K562 (cell line): ENCODE results near the gene PLPP7. TPM values are rescaled to one million over a fixed set of nuclear protein-coding genes. Genes with fewer than 3 reads are reported as not detected.
A peak's percentile ranks its signal among the peaks of the same experiment; 100 is the strongest.

Source experiments
- BRCA1 ChIP-seq, 2 experiments: fragments of 450-650 bp in 1 of 2; sonication (generic) in 1 of 2; formaldehyde crosslinking in 1 of 2; IDR thresholded peaks; 2 replicates each; pipeline versions ENCODE4 v1.5.0 to v1.6.1; 2017 to 2020; ENCODE audit warnings: mild to moderate bottlenecking in 1 of 2, missing genetic modification reagents in 1 of 2
- BRD4 ChIP-seq: fragments of 200-600 bp; sonication (generic); IDR thresholded peaks from 2 replicates; pipeline ENCODE4 v1.6.1; 2017; ENCODE audit warnings: inconsistent platforms
- ETV5 ChIP-seq: sonication (generic); formaldehyde crosslinking; IDR thresholded peaks from 2 replicates; pipeline ENCODE4 v1.4.0; 2020; ENCODE audit warnings: low read depth, mild to moderate bottlenecking, missing genetic modification reagents
- FOXA1 ChIP-seq: fragments of 450-650 bp; IDR thresholded peaks from 2 replicates; pipeline ENCODE4 v1.6.1; 2016; ENCODE audit warnings: mild to moderate bottlenecking, borderline replicate concordance
- HMG20A ChIP-seq: fragments of 450-650 bp; formaldehyde crosslinking; conservative IDR thresholded peaks from 2 replicates; pipeline ENCODE4 v1.4.0; 2020; ENCODE audit warnings: mild to moderate bottlenecking, mixed read lengths
- MYC ChIP-seq, 2 experiments: fragments of 250-450 bp in 1 of 2; sonication (Bioruptor Pico) in 1 of 2; IDR thresholded peaks; 2 replicates each; pipeline versions ENCODE4 v1.5.1 to v1.6.1; 2012 to 2021; ENCODE audit warnings: low read depth in 2 of 2, borderline replicate concordance in 1 of 2, improper control_type of control experiment in 1 of 2, low read length in 1 of 2, mild to moderate bottlenecking in 1 of 2, moderate library complexity in 1 of 2
- SETDB1 ChIP-seq: IDR thresholded peaks from one replicate; pipeline ENCODE4 v1.6.1; 2012; ENCODE audit warnings: low read length, control low read depth, inconsistent platforms
- SMARCB1 ChIP-seq: IDR thresholded peaks from 2 replicates; pipeline ENCODE4 v1.6.1; 2011; ENCODE audit warnings: improper control_type of control experiment, low read depth; ENCODE audit not compliant: insufficient read length
- SNRNP70 ChIP-seq: fragments of 200-400 bp; formaldehyde crosslinking; optimal IDR thresholded peaks from 2 replicates; pipeline ENCODE3; 2017; ENCODE audit warnings: low read depth, low read length
- STAT5A ChIP-seq: IDR thresholded peaks from 2 replicates; pipeline ENCODE4 v1.6.1; 2012; ENCODE audit warnings: low read length, inconsistent platforms, borderline replicate concordance
- ZNF780A ChIP-seq: fragments of 250-450 bp; sonication (Bioruptor Pico); IDR thresholded peaks from 2 replicates; pipeline ENCODE4 v1.5.0; 2021; ENCODE audit warnings: mild to moderate bottlenecking
- ZZZ3 ChIP-seq: fragments of 450-650 bp; IDR thresholded peaks from 2 replicates; pipeline ENCODE4 v1.6.1; 2016; ENCODE audit warnings: antibody characterized with exemption, mild to moderate bottlenecking, moderate library complexity
- polyA plus RNA-seq, 8 experiments: library from polyadenylated mRNA; depleted of rRNA in 4 of 8; stranded (reverse) in 5 of 8; unstranded in 3 of 8; fragments of >200 nt; fragmentation: Nextera tagmentation in 2 of 8; fragmentation: Illumina TruSeq in 1 of 8; extraction: Ambion mirVana in 2 of 8; extraction: Trizol in 1 of 8; gene quantifications; 2 replicates each; pipeline versions ENCODE4 v1.2.1 to v1.2.3, GENCODE V29; 2011 to 2014; ENCODE audit warnings: inconsistent platforms in 1 of 8, missing spikeins in 1 of 8
- total RNA-seq, 7 experiments: library from RNA; depleted of rRNA in 6 of 7; stranded (reverse); fragments of >200 nt in 6 of 7; fragmentation: Illumina TruSeq in 2 of 7; extraction: Trizol in 2 of 7; gene quantifications; 2 replicates each; pipeline versions ENCODE4 v1.2.1 to v1.2.3, GENCODE V29; 2011 to 2021; ENCODE audit warnings: low replicate concordance in 1 of 7
- TF ChIP-seq, protein P1 (sequence below), 2 experiments: fragments of 250-450 bp in 1 of 2; fragments of 450-650 bp in 1 of 2; sonication (Bioruptor Pico) in 1 of 2; IDR thresholded peaks; 2 replicates each; pipeline versions ENCODE4 v1.6.1 to v1.8.0; 2016 to 2021; ENCODE audit warnings: mild to moderate bottlenecking in 2 of 2, moderate library complexity in 2 of 2, missing compliant biosample characterization in 1 of 2, missing genetic modification characterization in 1 of 2
- TF ChIP-seq, protein P2 (sequence below): sonication (generic); formaldehyde crosslinking; IDR thresholded peaks from 2 replicates; pipeline ENCODE4 v1.8.1; 2023; ENCODE audit warnings: mild to moderate bottlenecking, missing genetic modification reagents
- TF ChIP-seq, protein P3 (sequence below), 2 experiments: fragments of 450-650 bp in 1 of 2; IDR thresholded peaks; 2 replicates each; pipeline ENCODE4 v1.6.1; 2011 to 2017; ENCODE audit warnings: low read depth in 2 of 2, antibody characterized with exemption in 1 of 2, borderline replicate concordance in 1 of 2, low read length in 1 of 2, mild to moderate bottlenecking in 1 of 2, mixed read lengths in 1 of 2; ENCODE audit not compliant: control insufficient read depth in 1 of 2
- TF ChIP-seq, protein P4 (sequence below): sonication (generic); formaldehyde crosslinking; IDR thresholded peaks from 2 replicates; pipeline ENCODE4 v1.8.0; 2022; ENCODE audit warnings: mild to moderate bottlenecking, missing genetic modification reagents

PLPP7 gene
- total and polyA plus RNA-seq, 9 of the 15 experiments (the other 6 are each of a cell fraction or from before 2014, with no cell fraction given): 0.09 to 0.93 (median 0.18) TPM; not detected in 4

DNA sequence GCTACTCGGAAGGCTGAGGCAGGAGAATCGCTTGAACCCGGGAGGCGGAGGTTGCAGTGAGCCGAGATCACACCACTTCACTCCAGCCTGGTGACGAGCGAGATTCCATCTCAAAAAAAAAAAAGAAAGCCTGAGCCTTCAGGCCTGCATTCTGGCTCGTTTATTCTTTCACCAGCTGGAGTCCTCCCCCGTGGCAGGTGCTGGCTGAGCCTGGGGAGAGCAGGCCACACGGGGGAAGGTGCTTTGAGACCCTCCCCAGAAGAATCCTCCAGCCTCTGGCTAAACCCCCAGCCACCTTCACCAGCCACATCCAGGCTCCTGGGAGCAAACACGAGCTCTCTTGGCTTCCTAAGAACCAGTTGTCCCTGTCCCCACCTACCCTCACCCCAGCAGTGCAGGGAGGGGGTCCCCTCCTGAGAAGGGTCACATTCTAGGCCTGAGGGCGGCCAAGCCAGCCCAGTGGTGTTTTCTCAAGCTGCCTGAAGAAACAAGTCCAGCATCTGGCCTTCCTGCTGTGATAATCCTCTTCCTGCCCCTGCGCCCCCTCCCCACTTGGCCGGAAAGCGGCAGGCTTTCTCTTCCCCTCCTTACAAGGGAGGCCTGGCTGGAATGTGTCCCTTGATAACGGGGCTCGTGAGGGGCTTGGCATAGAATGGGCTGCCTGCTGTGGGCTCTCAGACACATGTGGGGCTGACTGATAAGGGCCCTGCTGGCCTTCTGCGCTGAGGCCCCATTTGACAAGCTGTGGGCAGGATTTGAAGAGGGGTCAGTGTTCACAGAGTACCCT is 41.5 kb downstream of the PLPP7 start (continued):
- TF ChIP-seq, protein P1, sequence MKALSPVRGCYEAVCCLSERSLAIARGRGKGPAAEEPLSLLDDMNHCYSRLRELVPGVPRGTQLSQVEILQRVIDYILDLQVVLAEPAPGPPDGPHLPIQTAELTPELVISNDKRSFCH (CRISPR knock-in tag; IDR thresholded peaks at IDR 0.05): no peak
- TF ChIP-seq, protein P1 (tag; IDR thresholded peaks at IDR 0.05): peak; percentile 91
- no peak; the same call in 1 of the 2 replicates for TF ChIP-seq ZZZ3
- TF ChIP-seq STAT5A: peak; percentile 92
- no peak for TF ChIP-seq FOXA1
- TF ChIP-seq, protein P2, sequence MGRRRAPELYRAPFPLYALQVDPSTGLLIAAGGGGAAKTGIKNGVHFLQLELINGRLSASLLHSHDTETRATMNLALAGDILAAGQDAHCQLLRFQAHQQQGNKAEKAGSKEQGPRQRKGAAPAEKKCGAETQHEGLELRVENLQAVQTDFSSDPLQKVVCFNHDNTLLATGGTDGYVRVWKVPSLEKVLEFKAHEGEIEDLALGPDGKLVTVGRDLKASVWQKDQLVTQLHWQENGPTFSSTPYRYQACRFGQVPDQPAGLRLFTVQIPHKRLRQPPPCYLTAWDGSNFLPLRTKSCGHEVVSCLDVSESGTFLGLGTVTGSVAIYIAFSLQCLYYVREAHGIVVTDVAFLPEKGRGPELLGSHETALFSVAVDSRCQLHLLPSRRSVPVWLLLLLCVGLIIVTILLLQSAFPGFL (CRISPR knock-in tag): no peak
- TF ChIP-seq BRCA1 (IDR thresholded peaks at IDR 0.05): no peak
- TF ChIP-seq BRCA1 (CRISPR knock-in tag; IDR thresholded peaks at IDR 0.05): no peak
- TF ChIP-seq BRD4: no peak
- no peak for TF ChIP-seq SNRNP70
- TF ChIP-seq, protein P3, sequence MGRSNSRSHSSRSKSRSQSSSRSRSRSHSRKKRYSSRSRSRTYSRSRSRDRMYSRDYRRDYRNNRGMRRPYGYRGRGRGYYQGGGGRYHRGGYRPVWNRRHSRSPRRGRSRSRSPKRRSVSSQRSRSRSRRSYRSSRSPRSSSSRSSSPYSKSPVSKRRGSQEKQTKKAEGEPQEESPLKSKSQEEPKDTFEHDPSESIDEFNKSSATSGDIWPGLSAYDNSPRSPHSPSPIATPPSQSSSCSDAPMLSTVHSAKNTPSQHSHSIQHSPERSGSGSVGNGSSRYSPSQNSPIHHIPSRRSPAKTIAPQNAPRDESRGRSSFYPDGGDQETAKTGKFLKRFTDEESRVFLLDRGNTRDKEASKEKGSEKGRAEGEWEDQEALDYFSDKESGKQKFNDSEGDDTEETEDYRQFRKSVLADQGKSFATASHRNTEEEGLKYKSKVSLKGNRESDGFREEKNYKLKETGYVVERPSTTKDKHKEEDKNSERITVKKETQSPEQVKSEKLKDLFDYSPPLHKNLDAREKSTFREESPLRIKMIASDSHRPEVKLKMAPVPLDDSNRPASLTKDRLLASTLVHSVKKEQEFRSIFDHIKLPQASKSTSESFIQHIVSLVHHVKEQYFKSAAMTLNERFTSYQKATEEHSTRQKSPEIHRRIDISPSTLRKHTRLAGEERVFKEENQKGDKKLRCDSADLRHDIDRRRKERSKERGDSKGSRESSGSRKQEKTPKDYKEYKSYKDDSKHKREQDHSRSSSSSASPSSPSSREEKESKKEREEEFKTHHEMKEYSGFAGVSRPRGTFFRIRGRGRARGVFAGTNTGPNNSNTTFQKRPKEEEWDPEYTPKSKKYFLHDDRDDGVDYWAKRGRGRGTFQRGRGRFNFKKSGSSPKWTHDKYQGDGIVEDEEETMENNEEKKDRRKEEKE (IDR thresholded peaks at IDR 0.05; ENCODE audit: borderline replicate concordance in 1 of 2, control insufficient read depth in 1 of 2, low read depth in 2 of 2, low read length in 1 of 2): peak in 1 of 2 experiments; percentile 93; a peak in 2 of 4 replicates
- TF ChIP-seq, protein P4, sequence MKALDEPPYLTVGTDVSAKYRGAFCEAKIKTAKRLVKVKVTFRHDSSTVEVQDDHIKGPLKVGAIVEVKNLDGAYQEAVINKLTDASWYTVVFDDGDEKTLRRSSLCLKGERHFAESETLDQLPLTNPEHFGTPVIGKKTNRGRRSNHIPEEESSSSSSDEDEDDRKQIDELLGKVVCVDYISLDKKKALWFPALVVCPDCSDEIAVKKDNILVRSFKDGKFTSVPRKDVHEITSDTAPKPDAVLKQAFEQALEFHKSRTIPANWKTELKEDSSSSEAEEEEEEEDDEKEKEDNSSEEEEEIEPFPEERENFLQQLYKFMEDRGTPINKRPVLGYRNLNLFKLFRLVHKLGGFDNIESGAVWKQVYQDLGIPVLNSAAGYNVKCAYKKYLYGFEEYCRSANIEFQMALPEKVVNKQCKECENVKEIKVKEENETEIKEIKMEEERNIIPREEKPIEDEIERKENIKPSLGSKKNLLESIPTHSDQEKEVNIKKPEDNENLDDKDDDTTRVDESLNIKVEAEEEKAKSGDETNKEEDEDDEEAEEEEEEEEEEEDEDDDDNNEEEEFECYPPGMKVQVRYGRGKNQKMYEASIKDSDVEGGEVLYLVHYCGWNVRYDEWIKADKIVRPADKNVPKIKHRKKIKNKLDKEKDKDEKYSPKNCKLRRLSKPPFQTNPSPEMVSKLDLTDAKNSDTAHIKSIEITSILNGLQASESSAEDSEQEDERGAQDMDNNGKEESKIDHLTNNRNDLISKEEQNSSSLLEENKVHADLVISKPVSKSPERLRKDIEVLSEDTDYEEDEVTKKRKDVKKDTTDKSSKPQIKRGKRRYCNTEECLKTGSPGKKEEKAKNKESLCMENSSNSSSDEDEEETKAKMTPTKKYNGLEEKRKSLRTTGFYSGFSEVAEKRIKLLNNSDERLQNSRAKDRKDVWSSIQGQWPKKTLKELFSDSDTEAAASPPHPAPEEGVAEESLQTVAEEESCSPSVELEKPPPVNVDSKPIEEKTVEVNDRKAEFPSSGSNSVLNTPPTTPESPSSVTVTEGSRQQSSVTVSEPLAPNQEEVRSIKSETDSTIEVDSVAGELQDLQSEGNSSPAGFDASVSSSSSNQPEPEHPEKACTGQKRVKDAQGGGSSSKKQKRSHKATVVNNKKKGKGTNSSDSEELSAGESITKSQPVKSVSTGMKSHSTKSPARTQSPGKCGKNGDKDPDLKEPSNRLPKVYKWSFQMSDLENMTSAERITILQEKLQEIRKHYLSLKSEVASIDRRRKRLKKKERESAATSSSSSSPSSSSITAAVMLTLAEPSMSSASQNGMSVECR (CRISPR knock-in tag): 0 out of 2 replicates have a peak, but pooled peaks have one; percentile 23
- TF ChIP-seq ZNF780A: no peak
- no peak for TF ChIP-seq SMARCB1
- no peak for TF ChIP-seq HMG20A (CRISPR knock-in tag)
- TF ChIP-seq SETDB1: no peak
- peak; percentile 72 for TF ChIP-seq MYC (IDR thresholded peaks at IDR 0.05; ENCODE audit: low read depth, low read length)
- TF ChIP-seq MYC (CRISPR knock-in tag; IDR thresholded peaks at IDR 0.05; ENCODE audit: borderline replicate concordance, low read depth): no peak
- peak; percentile 78; the same call in 1 of the 2 replicates for TF ChIP-seq ETV5 (CRISPR knock-in tag)
